K562 (cell line): ENCODE data around the gene TBC1D10A. TPM values are rescaled to one million over a fixed set of nuclear protein-coding genes. Genes with fewer than 3 reads are reported as not detected.
A peak's percentile ranks its signal among the peaks of the same experiment; 100 is the strongest.

ENCODE experiments used
- ATAC-seq: fragments of 200-7000 bp; cut with Tn5 transposase; 3 replicates; pipeline ENCODE4 v1.9.1; 2020; ENCODE audit warnings: moderate library complexity
- BruUV-seq: library from RNA; stranded (reverse); fragments of 400-500 nt; replicated peaks from 2 replicates; lab custom pipeline; 2021; lab: Mats Ljungman, UMichigan
- CTCF ChIA-PET: fragments of 300-600 bp; formaldehyde crosslinking; extraction: SDS; loops from one replicate; lab custom pipeline; 2021; ENCODE audit warnings: low intra/inter-chr PET ratio; lab: Yijun Ruan, JAX
- POLR2A ChIA-PET: fragments of 300-600, 350-650 bp; sonication (Branson Sonifier 250); formaldehyde crosslinking; extraction: SDS; loops from one replicate; lab custom pipeline; 2021; ENCODE audit warnings: antibody characterized with exemption, inconsistent platforms; lab: Yijun Ruan, JAX
- DNase-seq, 4 experiments: peaks; one replicate each; pipeline versions ENCODE4 v3.0.0 to v3.0.0-alpha.2; 2011 to 2018; ENCODE audit warnings: low spot score in 3 of 4, mixed read lengths in 3 of 4; ENCODE audit errors: extremely low read depth in 1 of 4
- FAIRE-seq: peaks from 2 replicates; lab custom pipeline; 2011; peaks lifted over from hg19 to GRCh38; lab: Jason Lieb, UNC
- H2AFZ ChIP-seq: 2 replicates; pipeline ENCODE4 v1.6.0; 2011; ENCODE audit warnings: low read depth, low read length, control low read depth, inconsistent platforms
- H3K27ac ChIP-seq: fragments of 200-600 bp; 3 replicates; pipeline ENCODE4 v1.8.0; 2011; ENCODE audit warnings: low read depth, mild to moderate bottlenecking, control low read depth, inconsistent platforms, low read length, moderate library complexity, mixed read lengths; ENCODE audit errors: extremely low read depth
- H3K27me3 ChIP-seq, 2 experiments: fragments of 300-600 bp in 1 of 2; 2 replicates in 1 of 2; 3 replicates in 1 of 2; pipeline versions ENCODE4 v1.6.0 to v1.8.0; 2011; ENCODE audit warnings: inconsistent platforms in 2 of 2, low read length in 2 of 2, mild to moderate bottlenecking in 1 of 2, mixed read lengths in 1 of 2, moderate library complexity in 1 of 2; ENCODE audit not compliant: control insufficient read depth in 2 of 2, insufficient read depth in 2 of 2
- H3K36me3 ChIP-seq: fragments of 300-600 bp; 3 replicates; pipeline ENCODE4 v1.8.0; 2011; ENCODE audit warnings: mild to moderate bottlenecking, low read length, inconsistent platforms; ENCODE audit not compliant: control insufficient read depth, insufficient read depth
- H3K4me1 ChIP-seq, 2 experiments: fragments of 200-600 bp in 1 of 2; replicated peaks in 1 of 2; 2 replicates in 1 of 2; 3 replicates in 1 of 2; pipeline versions ENCODE4 v1.5.1 to v1.8.0; 2011; ENCODE audit warnings: inconsistent platforms in 2 of 2, low read length in 2 of 2, mild to moderate bottlenecking in 1 of 2, mixed read lengths in 1 of 2, moderate library complexity in 1 of 2; ENCODE audit not compliant: control insufficient read depth in 2 of 2, insufficient read depth in 2 of 2
- H3K4me2 ChIP-seq: 2 replicates; pipeline ENCODE4 v1.6.1; 2011; ENCODE audit warnings: low read length, control low read depth, inconsistent platforms, mixed read lengths; ENCODE audit not compliant: insufficient read depth
- H3K4me3 ChIP-seq: fragments of 200-600 bp; sonication (generic), shearing (Covaris generic); 2 replicates; pipeline ENCODE4 v1.5.1; 2016; ENCODE audit warnings: control low read depth, inconsistent platforms
- H3K79me2 ChIP-seq: fragments of 200-600 bp; 3 replicates; pipeline ENCODE4 v1.8.0; 2011; ENCODE audit warnings: low read length, inconsistent platforms; ENCODE audit not compliant: control insufficient read depth, insufficient read depth
- H3K9ac ChIP-seq, 2 experiments: 2 replicates each; pipeline versions ENCODE4 v1.6.0 to v1.6.1; 2011; ENCODE audit warnings: low read depth in 2 of 2, low read length in 2 of 2, control low read depth in 1 of 2, inconsistent platforms in 1 of 2, mild to moderate bottlenecking in 1 of 2, mixed read lengths in 1 of 2; ENCODE audit not compliant: insufficient read depth in 1 of 2
- H3K9me1 ChIP-seq: one replicate; pipeline ENCODE4 v1.6.0; 2011; ENCODE audit warnings: inconsistent platforms, mild to moderate bottlenecking, low read length, moderate library complexity; ENCODE audit not compliant: control insufficient read depth, insufficient read depth
- H3K9me3 ChIP-seq: replicated peaks from 2 replicates; pipeline ENCODE4 v1.5.1; 2011; ENCODE audit warnings: low read depth, low read length, inconsistent platforms; ENCODE audit not compliant: control insufficient read depth, insufficient read depth
- H4K20me1 ChIP-seq: replicated peaks from 2 replicates; pipeline ENCODE4 v1.6.1; 2011; ENCODE audit warnings: low read length, inconsistent platforms, mixed read lengths; ENCODE audit not compliant: control insufficient read depth, insufficient read depth
- ARID1B ChIP-seq: fragments of 450-650 bp; IDR thresholded peaks from 2 replicates; pipeline ENCODE4 v1.6.1; 2016; ENCODE audit warnings: antibody characterized with exemption, mild to moderate bottlenecking, inconsistent platforms
- BHLHE40 ChIP-seq: IDR thresholded peaks from 2 replicates; pipeline ENCODE4 v1.6.1; 2011; ENCODE audit warnings: low read length, improper control_type of control experiment
- CHCHD3 ChIP-seq: fragments of 250-450 bp; sonication (Bioruptor Pico); IDR thresholded peaks from 2 replicates; pipeline ENCODE4 v2.1.2; 2022; ENCODE audit warnings: mild to moderate bottlenecking
- MTF1 ChIP-seq: fragments of 250-450 bp; sonication (Bioruptor Pico); IDR thresholded peaks from 2 replicates; pipeline ENCODE4 v1.9.0; 2021; ENCODE audit warnings: moderate library complexity, mild to moderate bottlenecking, inconsistent platforms, borderline replicate concordance
- ZSCAN32 ChIP-seq: fragments of 450-650 bp; formaldehyde crosslinking; IDR thresholded peaks from 2 replicates; pipeline ENCODE4 v1.4.0; 2020; ENCODE audit warnings: mild to moderate bottlenecking, moderate library complexity
- WGBS: fragments of 100-300 bp; shearing (Covaris generic); methylation state at CpG from one replicate; pipeline ENCODE4 v1.1.6; 2016; ENCODE audit warnings: low coverage, mixed read lengths; ENCODE audit not compliant: insufficient coverage; ENCODE audit errors: missing lambda C conversion rate; 5-methylcytosine and 5-hydroxymethylcytosine counted together
- in situ Hi-C: fragments of 300-500 bp; cut with MboI; formaldehyde crosslinking; loops from 4 replicates; pipeline ENCODE4 v1.15.0; 2018; ENCODE audit warnings: inconsistent platforms, mixed read lengths
- intact Hi-C: fragments of 100-400 bp; cut with micrococcal nuclease; formaldehyde crosslinking; loops from 2 replicates; pipeline ENCODE4 v1.14.2; 2022
- polyA plus RNA-seq, 8 experiments: library from polyadenylated mRNA; depleted of rRNA in 4 of 8; stranded (reverse) in 5 of 8; unstranded in 3 of 8; fragments of >200 nt; fragmentation: Nextera tagmentation in 2 of 8; fragmentation: Illumina TruSeq in 1 of 8; extraction: Ambion mirVana in 2 of 8; extraction: Trizol in 1 of 8; gene quantifications; 2 replicates each; pipeline versions ENCODE4 v1.2.1 to v1.2.3, GENCODE V29; 2011 to 2014; ENCODE audit warnings: inconsistent platforms in 1 of 8, missing spikeins in 1 of 8
- total RNA-seq, 7 experiments: library from RNA; depleted of rRNA in 6 of 7; stranded (reverse); fragments of >200 nt in 6 of 7; fragmentation: Illumina TruSeq in 2 of 7; extraction: Trizol in 2 of 7; gene quantifications; 2 replicates each; pipeline versions ENCODE4 v1.2.1 to v1.2.3, GENCODE V29; 2011 to 2021; ENCODE audit warnings: low replicate concordance in 1 of 7
- TF ChIP-seq, protein P1 (sequence below): fragments of 450-650 bp; IDR thresholded peaks from 2 replicates; pipeline ENCODE4 v1.6.1; 2016; ENCODE audit warnings: low read depth, mild to moderate bottlenecking, moderate library complexity
- TF ChIP-seq, protein P2 (sequence below): sonication (generic); formaldehyde crosslinking; IDR thresholded peaks from 2 replicates; pipeline ENCODE4 v1.8.0; 2022; ENCODE audit warnings: missing genetic modification reagents, mild to moderate bottlenecking, borderline replicate concordance
- TF ChIP-seq, protein P3 (sequence below): sonication (generic); formaldehyde crosslinking; IDR thresholded peaks from 2 replicates; pipeline ENCODE4 v1.8.0; 2022; ENCODE audit warnings: missing genetic modification reagents, mild to moderate bottlenecking, borderline replicate concordance
- TF ChIP-seq, protein P4 (sequence below): fragments of 450-650 bp; IDR thresholded peaks from 2 replicates; pipeline ENCODE4 v1.7.0; 2016; ENCODE audit warnings: borderline replicate concordance
- TF ChIP-seq, protein P5 (sequence below): sonication (generic); formaldehyde crosslinking; IDR thresholded peaks from 2 replicates; pipeline ENCODE4 v1.8.0; 2022; ENCODE audit warnings: mild to moderate bottlenecking, missing genetic modification reagents, borderline replicate concordance

Gene TBC1D10A
- total and polyA plus RNA-seq, 9 of the 15 experiments (the other 6 are each of a cell fraction or from before 2014, with no cell fraction given), result 0.13 to 10.4 (median 4.6) TPM

DNA sequence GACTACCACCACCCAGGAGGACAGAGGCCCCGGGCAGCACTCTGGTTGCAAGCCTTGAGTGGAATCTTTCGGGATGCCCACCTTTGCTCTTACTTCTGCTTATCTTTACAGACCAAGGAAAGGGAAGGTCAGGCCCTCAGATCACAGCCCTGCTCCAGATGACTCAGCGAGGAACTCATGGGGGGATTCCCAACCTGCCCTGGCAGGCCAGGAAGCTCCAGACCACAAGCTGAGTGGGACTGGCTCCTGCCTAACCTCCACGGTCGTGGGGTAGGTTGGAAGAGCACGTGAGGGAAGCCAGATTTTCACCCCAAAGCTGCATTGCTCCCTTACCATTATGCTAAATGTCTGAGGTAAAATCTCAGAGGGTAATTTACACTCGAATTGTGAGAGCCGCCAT, 11.8 kb downstream of the TBC1D10A start (continued):
- TF ChIP-seq BHLHE40, result peak; percentile 47; the same call in 1 of the 2 replicates
- TF ChIP-seq ARID1B, result peak; percentile 48; the same call in 1 of the 2 replicates

DNA sequence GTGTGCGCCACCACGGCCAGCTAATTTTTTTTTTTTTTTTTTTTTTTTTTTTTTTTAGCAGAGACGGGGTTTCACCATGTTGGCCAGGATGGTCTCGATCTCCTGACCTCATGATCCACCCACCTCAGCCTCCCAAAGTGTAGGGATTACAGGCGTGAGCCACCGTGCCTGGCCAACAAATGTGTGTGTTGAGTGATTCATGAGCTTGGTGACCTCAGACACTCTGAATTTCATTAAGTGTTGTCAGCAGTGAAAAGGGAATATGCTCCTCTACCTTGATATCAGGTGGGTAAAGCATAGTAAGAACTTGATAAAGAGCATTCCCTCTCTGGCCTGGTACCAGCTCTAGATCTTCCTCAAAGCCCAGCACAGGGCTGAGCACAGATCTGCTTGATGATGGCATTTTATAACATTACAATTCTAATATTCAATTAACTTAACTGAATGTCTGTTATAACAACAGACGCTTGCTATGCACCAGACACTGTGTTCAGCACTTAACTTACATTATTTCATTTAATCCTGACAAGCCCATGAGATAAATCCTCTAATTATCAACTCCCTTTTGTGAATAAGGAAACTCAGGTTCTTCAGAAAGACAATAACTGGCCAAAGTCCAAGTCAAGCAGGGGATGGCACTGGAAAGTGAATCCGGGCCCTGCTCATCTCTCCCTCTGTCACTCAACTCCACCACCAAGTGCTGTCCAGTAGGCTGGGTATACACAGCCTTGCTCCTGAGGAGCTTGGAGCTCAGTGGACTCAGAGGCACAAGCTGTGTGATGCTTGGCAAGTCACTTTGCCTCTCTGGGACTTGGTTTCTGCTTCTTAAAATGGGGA, 13.0 kb downstream of the TBC1D10A start:
- in situ Hi-C loops (no loop called here), intact Hi-C loops (no loop called here)
- no peak overlapping the region for H3K9ac ChIP-seq
- no TSS peak for BruUV-seq
- H2AFZ ChIP-seq, result no peak overlapping the region
- 100% methylated on average over 1 of the region's 8 CpGs for WGBS
- ATAC-seq (no peak), FAIRE-seq (no peak), DNase-seq (no peak)
- H3K27me3 ChIP-seq, result no peaks in the 10 kb centered on the region
- ChIA-PET POLR2A (interaction anchor here (0.8 to 1.3 kb wide), 3 partner anchors 8 to 20 kb away, joined by 3 to 6 read pairs (median 3); partner anchors contain the start of gene TBC1D10A), CTCF (no interaction called here)
- H4K20me1 ChIP-seq, result peaks cover 4% of the 10 kb centered on the region; the same call in 1 of the 2 replicates
- no peak overlapping the region for H3K27ac ChIP-seq
- H3K9me3 ChIP-seq, result no peaks in the 10 kb centered on the region
- H3K4me1 ChIP-seq, result peaks cover 10 to 29% of the 10 kb centered on the region in 2 experiments
- H3K9me1 ChIP-seq, result no peaks in the 10 kb centered on the region
- no peak overlapping the region for H3K4me2 ChIP-seq
- no peaks in the 10 kb centered on the region for H3K36me3 ChIP-seq
- H3K79me2 ChIP-seq, result no peaks in the 10 kb centered on the region; the same call in 2 of the 3 replicates
- H3K4me3 ChIP-seq, result no peak overlapping the region
- TF ChIP-seq ZSCAN32, result no peak
- TF ChIP-seq, protein P1, sequence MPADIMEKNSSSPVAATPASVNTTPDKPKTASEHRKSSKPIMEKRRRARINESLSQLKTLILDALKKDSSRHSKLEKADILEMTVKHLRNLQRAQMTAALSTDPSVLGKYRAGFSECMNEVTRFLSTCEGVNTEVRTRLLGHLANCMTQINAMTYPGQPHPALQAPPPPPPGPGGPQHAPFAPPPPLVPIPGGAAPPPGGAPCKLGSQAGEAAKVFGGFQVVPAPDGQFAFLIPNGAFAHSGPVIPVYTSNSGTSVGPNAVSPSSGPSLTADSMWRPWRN, result no peak
- TF ChIP-seq CHCHD3, result no peak
- TF ChIP-seq, protein P2, sequence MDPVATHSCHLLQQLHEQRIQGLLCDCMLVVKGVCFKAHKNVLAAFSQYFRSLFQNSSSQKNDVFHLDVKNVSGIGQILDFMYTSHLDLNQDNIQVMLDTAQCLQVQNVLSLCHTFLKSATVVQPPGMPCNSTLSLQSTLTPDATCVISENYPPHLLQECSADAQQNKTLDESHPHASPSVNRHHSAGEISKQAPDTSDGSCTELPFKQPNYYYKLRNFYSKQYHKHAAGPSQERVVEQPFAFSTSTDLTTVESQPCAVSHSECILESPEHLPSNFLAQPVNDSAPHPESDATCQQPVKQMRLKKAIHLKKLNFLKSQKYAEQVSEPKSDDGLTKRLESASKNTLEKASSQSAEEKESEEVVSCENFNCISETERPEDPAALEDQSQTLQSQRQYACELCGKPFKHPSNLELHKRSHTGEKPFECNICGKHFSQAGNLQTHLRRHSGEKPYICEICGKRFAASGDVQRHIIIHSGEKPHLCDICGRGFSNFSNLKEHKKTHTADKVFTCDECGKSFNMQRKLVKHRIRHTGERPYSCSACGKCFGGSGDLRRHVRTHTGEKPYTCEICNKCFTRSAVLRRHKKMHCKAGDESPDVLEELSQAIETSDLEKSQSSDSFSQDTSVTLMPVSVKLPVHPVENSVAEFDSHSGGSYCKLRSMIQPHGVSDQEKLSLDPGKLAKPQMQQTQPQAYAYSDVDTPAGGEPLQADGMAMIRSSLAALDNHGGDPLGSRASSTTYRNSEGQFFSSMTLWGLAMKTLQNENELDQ (CRISPR knock-in tag), result no peak
- TF ChIP-seq, protein P3, sequence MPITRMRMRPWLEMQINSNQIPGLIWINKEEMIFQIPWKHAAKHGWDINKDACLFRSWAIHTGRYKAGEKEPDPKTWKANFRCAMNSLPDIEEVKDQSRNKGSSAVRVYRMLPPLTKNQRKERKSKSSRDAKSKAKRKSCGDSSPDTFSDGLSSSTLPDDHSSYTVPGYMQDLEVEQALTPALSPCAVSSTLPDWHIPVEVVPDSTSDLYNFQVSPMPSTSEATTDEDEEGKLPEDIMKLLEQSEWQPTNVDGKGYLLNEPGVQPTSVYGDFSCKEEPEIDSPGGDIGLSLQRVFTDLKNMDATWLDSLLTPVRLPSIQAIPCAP (CRISPR knock-in tag), result no peak
- no peak for TF ChIP-seq MTF1 (CRISPR knock-in tag)
- TF ChIP-seq, protein P4, sequence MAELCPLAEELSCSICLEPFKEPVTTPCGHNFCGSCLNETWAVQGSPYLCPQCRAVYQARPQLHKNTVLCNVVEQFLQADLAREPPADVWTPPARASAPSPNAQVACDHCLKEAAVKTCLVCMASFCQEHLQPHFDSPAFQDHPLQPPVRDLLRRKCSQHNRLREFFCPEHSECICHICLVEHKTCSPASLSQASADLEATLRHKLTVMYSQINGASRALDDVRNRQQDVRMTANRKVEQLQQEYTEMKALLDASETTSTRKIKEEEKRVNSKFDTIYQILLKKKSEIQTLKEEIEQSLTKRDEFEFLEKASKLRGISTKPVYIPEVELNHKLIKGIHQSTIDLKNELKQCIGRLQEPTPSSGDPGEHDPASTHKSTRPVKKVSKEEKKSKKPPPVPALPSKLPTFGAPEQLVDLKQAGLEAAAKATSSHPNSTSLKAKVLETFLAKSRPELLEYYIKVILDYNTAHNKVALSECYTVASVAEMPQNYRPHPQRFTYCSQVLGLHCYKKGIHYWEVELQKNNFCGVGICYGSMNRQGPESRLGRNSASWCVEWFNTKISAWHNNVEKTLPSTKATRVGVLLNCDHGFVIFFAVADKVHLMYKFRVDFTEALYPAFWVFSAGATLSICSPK, result no peak
- TF ChIP-seq, protein P5, sequence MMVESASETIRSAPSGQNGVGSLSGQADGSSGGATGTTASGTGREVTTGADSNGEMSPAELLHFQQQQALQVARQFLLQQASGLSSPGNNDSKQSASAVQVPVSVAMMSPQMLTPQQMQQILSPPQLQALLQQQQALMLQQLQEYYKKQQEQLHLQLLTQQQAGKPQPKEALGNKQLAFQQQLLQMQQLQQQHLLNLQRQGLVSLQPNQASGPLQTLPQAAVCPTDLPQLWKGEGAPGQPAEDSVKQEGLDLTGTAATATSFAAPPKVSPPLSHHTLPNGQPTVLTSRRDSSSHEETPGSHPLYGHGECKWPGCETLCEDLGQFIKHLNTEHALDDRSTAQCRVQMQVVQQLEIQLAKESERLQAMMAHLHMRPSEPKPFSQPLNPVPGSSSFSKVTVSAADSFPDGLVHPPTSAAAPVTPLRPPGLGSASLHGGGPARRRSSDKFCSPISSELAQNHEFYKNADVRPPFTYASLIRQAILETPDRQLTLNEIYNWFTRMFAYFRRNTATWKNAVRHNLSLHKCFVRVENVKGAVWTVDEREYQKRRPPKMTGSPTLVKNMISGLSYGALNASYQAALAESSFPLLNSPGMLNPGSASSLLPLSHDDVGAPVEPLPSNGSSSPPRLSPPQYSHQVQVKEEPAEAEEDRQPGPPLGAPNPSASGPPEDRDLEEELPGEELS, result no peak
